ENCODE data around the gene LRMDA. TPM values are rescaled to one million over a fixed set of nuclear protein-coding genes. Genes with fewer than 3 reads are reported as not detected.

LRMDA gene
- total and polyA plus RNA-seq, 2 of the 8 experiments (the other 6 are each of a cell fraction or from before 2014, with no cell fraction given) = 0.86 to 2.8 TPM

DNA sequence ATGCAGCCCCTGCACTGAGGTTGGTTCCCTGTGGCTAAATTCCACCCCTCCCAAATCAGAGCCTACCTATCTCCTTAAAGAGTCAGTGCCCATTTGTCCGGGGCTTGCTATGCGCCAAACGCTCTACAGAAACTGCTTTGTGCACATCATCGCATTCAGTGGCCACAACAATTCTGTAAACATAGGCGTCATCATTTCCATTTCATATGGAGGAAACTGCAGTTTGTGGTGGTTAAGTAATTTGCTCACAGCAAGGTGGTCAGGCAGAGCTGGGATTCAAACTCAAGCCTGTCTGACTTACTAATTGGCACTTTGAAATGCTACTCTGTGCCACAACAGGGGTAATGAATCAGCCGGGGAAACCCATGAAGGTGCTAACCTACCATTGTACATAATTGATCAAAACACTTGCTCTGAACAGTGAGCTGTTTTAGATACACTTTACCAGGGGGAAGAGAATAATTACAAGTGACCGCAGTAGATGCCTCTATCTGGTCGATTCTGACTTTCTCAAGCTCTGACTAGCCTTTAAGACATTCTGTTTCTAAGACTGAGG, 775.5 kb downstream of the LRMDA start (continued):
- TF ChIP-seq SRF (IDR thresholded peaks at IDR 0.05; ENCODE audit: low read depth, low read length) (no peak), POLR2AphosphoS5 (IDR thresholded peaks at IDR 0.05; ENCODE audit: low read depth, low read length) (no peak), CBX5 (IDR thresholded peaks at IDR 0.05; ENCODE audit: low read depth, low read length) (no peak)
